Suppressor macrophage treated with lipopolysaccharide for 4 hours (primary cell): ENCODE data around the gene CAPRIN1.
"Not testable (repeated sequence)": the region's sequence is repeated elsewhere in the genome, so short reads cannot be mapped to it uniquely, and the experiment has no call there.

Source experiments
- DNase-seq: peaks from one replicate; pipeline ENCODE4 v3.0.0-alpha.2; 2020

CAPRIN1 gene

GRCh38 chr11:34052608-34053160, 1.2 kb downstream of the CAPRIN1 start:
- DNase-seq: peak; percentile 20

GRCh38 chr11:34053161-34053686, 1.7 kb downstream of the CAPRIN1 start:
- peak; percentile 84 for DNase-seq

- DNase-seq: not testable (repeated sequence)
Observed at GRCh38 chr11:34054351-34054750, 2.8 kb downstream of the CAPRIN1 start.

- no peak for DNase-seq
Observed at GRCh38 chr11:34055218-34056000, 3.9 kb downstream of the CAPRIN1 start.

- no peak for DNase-seq
Observed at GRCh38 chr11:34056672-34057071, 5.1 kb downstream of the CAPRIN1 start.

- no peak for DNase-seq
Observed at GRCh38 chr11:34063061-34063795, 11.7 kb downstream of the CAPRIN1 start.

GRCh38 chr11:34064291-34064690, 12.8 kb downstream of the CAPRIN1 start:
- DNase-seq: no peak

- no peak for DNase-seq
Observed at GRCh38 chr11:34065505-34066203, 14.1 kb downstream of the CAPRIN1 start.

GRCh38 chr11:34066766-34067165, 15.2 kb downstream of the CAPRIN1 start:
- DNase-seq: not testable (repeated sequence)

- DNase-seq: peak; percentile 21
Observed at GRCh38 chr11:34067383-34068065, 16.0 kb downstream of the CAPRIN1 start.

GRCh38 chr11:34068111-34068510, 16.6 kb downstream of the CAPRIN1 start:
- peak; percentile 6 for DNase-seq

GRCh38 chr11:34071306-34071705, 19.8 kb downstream of the CAPRIN1 start:
- DNase-seq: not testable (repeated sequence)

- DNase-seq: no peak
Observed at GRCh38 chr11:34072041-34072440, 20.5 kb downstream of the CAPRIN1 start.

GRCh38 chr11:34072832-34073231, 21.3 kb downstream of the CAPRIN1 start:
- DNase-seq: peak; percentile 16

- DNase-seq: no peak
Observed at GRCh38 chr11:34074391-34074790, 22.9 kb downstream of the CAPRIN1 start.

- no peak for DNase-seq
Observed at GRCh38 chr11:34075178-34075820, 23.8 kb downstream of the CAPRIN1 start.

GRCh38 chr11:34080609-34081008, 29.1 kb downstream of the CAPRIN1 start:
- no peak for DNase-seq

- no peak for DNase-seq
Observed at GRCh38 chr11:34084637-34085036, 33.1 kb downstream of the CAPRIN1 start.

- DNase-seq: peak; percentile 60
Observed at GRCh38 chr11:34086554-34087283, 35.2 kb downstream of the CAPRIN1 start.

GRCh38 chr11:34091825-34092224, 40.3 kb downstream of the CAPRIN1 start:
- DNase-seq: no peak

GRCh38 chr11:34094900-34095299, 43.4 kb downstream of the CAPRIN1 start:
- DNase-seq: not testable (repeated sequence)
